Keratinocyte (primary cell): ENCODE data around the gene SPAG5. TPM values are rescaled to one million over a fixed set of nuclear protein-coding genes. Genes with fewer than 3 reads are reported as not detected.

ENCODE experiments used
- DNase-seq: peaks from one replicate; pipeline ENCODE4 v3.0.0-alpha.2; 2011; ENCODE audit warnings: low read depth, missing footprints, low spot score
- FAIRE-seq: peaks from 2 replicates; lab custom pipeline; 2011; peaks lifted over from hg19 to GRCh38; lab: Jason Lieb, UNC
- H2AFZ ChIP-seq: 2 replicates; pipeline ENCODE4 v1.6.0; 2012; ENCODE audit warnings: low read length, control low read depth, inconsistent platforms; ENCODE audit not compliant: control insufficient read depth
- H3K27ac ChIP-seq: 2 replicates; pipeline ENCODE4 v1.5.1; 2011; ENCODE audit warnings: low read length; ENCODE audit not compliant: control insufficient read depth, insufficient read depth
- H3K27me3 ChIP-seq: 3 replicates; pipeline ENCODE4 v1.6.0; 2011; ENCODE audit warnings: low read length; ENCODE audit not compliant: control insufficient read depth, insufficient read depth; ENCODE audit errors: extremely low read depth
- H3K36me3 ChIP-seq, 2 experiments: 2 replicates in 1 of 2; 3 replicates in 1 of 2; pipeline ENCODE4 v1.5.1; 2011; ENCODE audit warnings: low read length in 2 of 2, mild to moderate bottlenecking in 1 of 2; ENCODE audit not compliant: control insufficient read depth in 2 of 2, insufficient read depth in 2 of 2; ENCODE audit errors: extremely low read depth in 1 of 2
- H3K4me1 ChIP-seq: 3 replicates; pipeline ENCODE4 v1.5.1; 2011; ENCODE audit warnings: low read length; ENCODE audit not compliant: control insufficient read depth, insufficient read depth; ENCODE audit errors: extremely low read depth
- H3K4me2 ChIP-seq: 3 replicates; pipeline ENCODE4 v1.6.0; 2011; ENCODE audit warnings: low read depth, low read length; ENCODE audit not compliant: control insufficient read depth, insufficient read depth; ENCODE audit errors: extremely low read depth
- H3K4me3 ChIP-seq, 3 experiments: fragments of 200-600 bp in 1 of 3; sonication (generic) in 1 of 3; 2 replicates in 2 of 3; 3 replicates in 1 of 3; pipeline ENCODE4 v1.5.1; 2011 to 2016; ENCODE audit warnings: low read length in 3 of 3, mild to moderate bottlenecking in 3 of 3, control low read depth in 2 of 3, inconsistent platforms in 1 of 3, low read depth in 1 of 3, mixed read lengths in 1 of 3, mixed run types in 1 of 3, moderate library complexity in 1 of 3; ENCODE audit not compliant: control insufficient read depth in 2 of 3, insufficient read depth in 2 of 3; ENCODE audit errors: extremely low read depth in 1 of 3
- H3K79me2 ChIP-seq: 2 replicates; pipeline ENCODE4 v1.6.0; 2012; ENCODE audit warnings: low read length; ENCODE audit not compliant: control insufficient read depth, insufficient read depth
- H3K9ac ChIP-seq: 3 replicates; pipeline ENCODE4 v1.6.0; 2011; ENCODE audit warnings: low read length; ENCODE audit not compliant: control insufficient read depth, insufficient read depth; ENCODE audit errors: extremely low read depth
- H3K9me1 ChIP-seq: 3 replicates; pipeline ENCODE4 v1.6.0; 2011; ENCODE audit warnings: low read length; ENCODE audit not compliant: control insufficient read depth, insufficient read depth; ENCODE audit errors: extremely low read depth
- H3K9me3 ChIP-seq: 2 replicates; pipeline ENCODE4 v1.5.1; 2012; ENCODE audit warnings: low read depth, low read length; ENCODE audit not compliant: control insufficient read depth
- H4K20me1 ChIP-seq: 3 replicates; pipeline ENCODE4 v1.6.0; 2011; ENCODE audit warnings: low read length; ENCODE audit not compliant: control insufficient read depth, insufficient read depth; ENCODE audit errors: extremely low read depth
- CTCF ChIP-seq, 3 experiments: IDR thresholded peaks in 1 of 3; conservative IDR thresholded peaks in 1 of 3; optimal IDR thresholded peaks in 1 of 3; 2 replicates in 2 of 3; 3 replicates in 1 of 3; pipeline versions ENCODE3 to v1.5.1; 2011; ENCODE audit warnings: low read length in 3 of 3, mild to moderate bottlenecking in 3 of 3, moderate library complexity in 2 of 3, control low read depth in 1 of 3, inconsistent platforms in 1 of 3; ENCODE audit not compliant: insufficient read depth in 2 of 3; ENCODE audit errors: extremely low read depth in 1 of 3
- EZH2 ChIP-seq: IDR thresholded peaks from one replicate; pipeline ENCODE4 v1.6.1; 2012; ENCODE audit warnings: inconsistent platforms, mild to moderate bottlenecking, low read length, moderate library complexity
- dilution Hi-C: fragments of 300-500 bp; cut with MboI; formaldehyde crosslinking; loops from one replicate; pipeline ENCODE4 v1.7.0; 2020; ENCODE audit warnings: low sequenced_read_pairs; ENCODE audit not compliant: extremely low pct_ligation_motif_present
- polyA plus RNA-seq, 5 experiments: library from polyadenylated mRNA; depleted of rRNA in 3 of 5; stranded (reverse) in 3 of 5; stranded (forward) in 1 of 5; unstranded in 1 of 5; fragments of >200 nt; gene quantifications; 1 replicate in 1 of 5; 2 replicates in 3 of 5; 3 replicates in 1 of 5; pipeline versions ENCODE4 v1.2.1 to v1.2.3, GENCODE V29; 2011 to 2012; ENCODE audit warnings: missing spikeins in 2 of 5, low read depth in 1 of 5, low replicate concordance in 1 of 5

Gene SPAG5
- polyA plus RNA-seq, 1 donor (not counting 4 experiments of a cell fraction or from before 2014, with no cell fraction given): 21.1 TPM

DNA sequence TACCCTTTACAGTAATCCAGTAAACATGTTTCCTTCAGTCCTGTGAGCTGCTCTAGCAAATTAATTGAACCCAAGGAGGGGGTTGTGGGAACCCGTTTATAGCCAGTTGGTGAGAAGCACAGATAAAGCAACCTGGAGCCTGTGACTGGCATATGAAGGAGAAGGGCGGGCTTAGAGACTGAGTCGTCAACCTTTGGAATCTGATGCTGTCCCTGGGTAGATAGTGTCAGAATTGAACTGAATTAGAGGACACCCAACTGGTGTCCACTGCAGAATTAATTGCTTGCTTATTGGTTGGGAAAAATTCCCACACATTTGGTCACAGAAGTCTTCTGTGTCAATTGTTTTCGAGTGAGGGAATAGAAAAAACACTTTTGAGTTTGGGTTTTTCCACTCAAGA is 28.0 kb upstream of the SPAG5 start:
- no peak overlapping the region for H2AFZ ChIP-seq
- no peak for FAIRE-seq
- no peak for DNase-seq
- H3K27me3 ChIP-seq: no peaks in the 10 kb centered on the region
- H3K79me2 ChIP-seq: no peaks in the 10 kb centered on the region
- dilution Hi-C loops: no loop called here
- TF ChIP-seq CTCF (optimal IDR thresholded peaks at IDR 0.05 in 1 of 3, IDR thresholded peaks at IDR 0.05 in 1 of 3, conservative IDR thresholded peaks at IDR 0.05 in 1 of 3; ENCODE audit: extremely low read depth in 1 of 3, insufficient read depth in 2 of 3, low read length in 3 of 3) (no peak), EZH2 (no peak)
- no peak overlapping the region for H3K27ac ChIP-seq
- no peak overlapping the region for H3K4me3 ChIP-seq
- peaks cover 40 to 50% of the 10 kb centered on the region in 2 experiments for H3K36me3 ChIP-seq
- no peaks in the 10 kb centered on the region for H4K20me1 ChIP-seq
- H3K4me1 ChIP-seq: no peaks in the 10 kb centered on the region
- H3K9ac ChIP-seq: no peak overlapping the region
- H3K9me1 ChIP-seq: no peaks in the 10 kb centered on the region
- no peaks in the 10 kb centered on the region for H3K9me3 ChIP-seq
- no peak overlapping the region for H3K4me2 ChIP-seq

GRCh38 chr17:28624148-28624547 is 25.3 kb upstream of the SPAG5 start:
- dilution Hi-C loops: no loop called here
- Histone ChIP-seq H3K9me3 (no peaks in the 10 kb centered on the region), H3K9ac (no peak overlapping the region), H3K4me3 (no peak overlapping the region), H3K4me1 (no peaks in the 10 kb centered on the region), H3K79me2 (no peaks in the 10 kb centered on the region), H3K36me3 (peaks cover 48 to 57% of the 10 kb centered on the region in 2 experiments), H3K4me2 (no peak overlapping the region), H3K27me3 (no peaks in the 10 kb centered on the region), H3K9me1 (no peaks in the 10 kb centered on the region), H2AFZ (no peak overlapping the region), H3K27ac (no peak overlapping the region), H4K20me1 (no peaks in the 10 kb centered on the region)
- FAIRE-seq (no peak), DNase-seq (no peak)
- no peak for TF ChIP-seq CTCF (optimal IDR thresholded peaks at IDR 0.05 in 1 of 3, IDR thresholded peaks at IDR 0.05 in 1 of 3, conservative IDR thresholded peaks at IDR 0.05 in 1 of 3; ENCODE audit: extremely low read depth in 1 of 3, insufficient read depth in 2 of 3, low read length in 3 of 3)
- no peak for TF ChIP-seq EZH2
